ENCODE data around the gene INPP4A.

Gene INPP4A

DNA sequence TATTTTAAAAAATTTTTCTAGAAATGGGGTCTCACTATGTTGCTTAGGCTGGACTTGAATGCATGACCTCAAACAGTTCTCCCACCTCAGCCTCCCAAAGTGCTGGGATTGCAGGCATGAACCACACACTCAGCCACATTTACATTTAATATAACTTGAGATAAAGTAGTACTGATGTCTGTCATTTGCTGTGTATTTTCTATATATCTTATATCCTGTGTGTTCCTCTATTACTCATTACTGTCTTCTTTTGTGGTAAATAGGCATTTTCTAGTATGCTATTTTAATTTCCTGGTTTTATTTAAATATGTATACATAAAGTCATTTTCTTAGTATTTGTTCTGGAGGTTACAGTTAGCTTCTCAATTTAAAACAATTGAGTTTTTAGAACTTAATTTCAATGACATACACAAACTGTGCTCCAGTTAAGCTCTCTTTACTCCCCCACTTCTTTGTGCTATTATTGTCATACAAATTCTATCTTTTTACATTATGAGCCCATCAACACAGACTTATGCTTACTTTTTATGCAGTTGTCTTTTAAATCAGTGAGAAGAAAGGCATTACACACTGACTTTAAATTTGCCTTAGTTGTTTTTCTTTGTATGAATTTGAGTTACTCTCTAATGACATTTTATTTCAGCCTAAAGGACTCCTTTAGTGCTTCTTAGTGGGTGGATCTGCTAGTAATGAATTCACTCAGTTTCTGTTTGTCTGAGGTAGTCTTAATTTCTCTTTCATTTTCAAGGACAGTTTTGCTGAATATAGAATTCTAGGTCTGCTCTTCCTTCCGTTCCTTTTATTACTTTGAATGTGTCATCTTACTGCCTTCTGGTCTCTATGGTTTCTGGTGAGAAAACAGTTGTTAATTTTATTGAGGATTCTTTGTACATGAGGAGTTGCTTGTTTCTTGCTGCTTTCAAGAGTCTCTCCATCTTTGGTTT is 6.2 kb upstream of the INPP4A start:
- Histone ChIP-seq H3K9me3 (ENCODE audit: insufficient read depth, low read depth, low read length) (peaks cover 16% of the 10 kb centered on the region), H3K27ac (ENCODE audit: low read depth, low read length) (no peak overlapping the region), H3K9ac (ENCODE audit: low read depth, low read length) (no peak overlapping the region)

DNA sequence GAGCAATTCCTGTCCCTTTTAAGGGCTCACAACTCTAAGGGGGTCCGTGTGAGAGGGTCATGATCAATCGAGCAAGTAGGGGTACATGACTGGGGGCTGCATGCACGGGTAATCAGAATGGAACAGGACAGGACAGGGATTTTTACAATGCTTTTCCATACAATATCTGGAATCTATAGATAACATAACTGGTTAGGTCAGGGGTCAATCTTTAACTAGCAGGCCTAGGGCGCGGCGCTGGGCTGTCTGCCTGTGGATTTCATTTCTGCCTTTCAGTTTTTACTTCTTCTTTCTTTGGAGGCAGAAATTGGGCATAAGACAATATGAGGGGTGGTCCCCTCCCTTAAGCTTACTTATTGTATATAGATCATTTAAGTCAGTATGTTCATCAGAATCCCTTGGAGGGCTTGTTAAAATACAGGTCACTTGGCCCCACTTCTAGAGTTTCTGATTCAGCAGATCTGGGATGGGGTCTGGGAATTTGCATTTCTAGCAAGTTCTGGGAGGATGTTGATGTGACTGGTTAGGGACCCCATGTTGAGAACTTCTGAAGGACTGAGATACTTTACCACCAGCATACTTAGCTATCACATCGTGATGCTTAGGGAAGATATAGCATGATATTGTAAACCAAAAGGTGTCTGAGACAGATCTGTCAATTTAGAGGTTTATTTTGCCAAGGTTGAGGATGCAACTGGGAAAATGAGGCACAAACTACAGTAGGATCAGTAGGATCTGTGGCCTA is 2.8 kb upstream of the INPP4A start:
- Histone ChIP-seq H3K27ac (ENCODE audit: low read depth, low read length) (peak overlapping the region; percentile 88; the same call in 1 of the 2 replicates), H3K4me1 (ENCODE audit: insufficient read depth, low read length) (peaks cover 51% of the 10 kb centered on the region), H3K36me3 (ENCODE audit: insufficient read depth, low read length) (no peaks in the 10 kb centered on the region), H3K9me3 (ENCODE audit: insufficient read depth, low read depth, low read length) (peaks cover 2% of the 10 kb centered on the region; the same call in 1 of the 2 replicates), H3K4me3 (ENCODE audit: low read length) (no peak overlapping the region), H3K9ac (ENCODE audit: low read depth, low read length) (no peak overlapping the region), H3K27me3 (ENCODE audit: insufficient read depth, low read length) (no peaks in the 10 kb centered on the region)
- WGBS = 84% methylated on average over 7 of the region's 7 CpGs

More for the DNA sequence above, 6.2 kb upstream of the INPP4A start:
- no CpG with 5 or more reads among the region's 1 CpG for WGBS
- Histone ChIP-seq H3K36me3 (ENCODE audit: insufficient read depth, low read length) (no peaks in the 10 kb centered on the region), H3K27me3 (ENCODE audit: insufficient read depth, low read length) (no peaks in the 10 kb centered on the region), H3K4me3 (ENCODE audit: low read length) (no peak overlapping the region), H3K4me1 (ENCODE audit: insufficient read depth, low read length) (peaks cover 32% of the 10 kb centered on the region)

DNA sequence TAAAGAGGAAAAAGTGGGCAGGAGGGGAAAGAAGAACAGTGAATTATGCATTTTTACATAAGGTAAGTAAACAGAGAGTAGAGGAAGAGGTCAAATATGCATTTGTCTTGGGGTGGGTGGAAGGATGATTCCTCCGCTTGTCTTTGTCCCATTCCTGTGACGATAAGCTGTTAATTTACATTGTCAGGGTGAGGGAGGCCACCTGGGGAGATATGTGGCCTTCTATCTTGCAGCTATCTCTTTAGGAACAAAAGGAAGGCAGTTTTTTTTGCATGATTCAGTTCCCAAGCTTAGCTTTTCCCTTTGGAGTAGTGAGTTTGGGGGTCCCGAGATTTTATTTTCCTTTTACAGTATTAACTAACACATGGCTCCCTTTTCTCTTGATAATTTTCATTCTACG is 2.2 kb upstream of the INPP4A start:
- H3K27me3 ChIP-seq (ENCODE audit: insufficient read depth, low read length) = no peaks in the 10 kb centered on the region
- H3K9me3 ChIP-seq (ENCODE audit: insufficient read depth, low read depth, low read length) = peaks cover 2% of the 10 kb centered on the region; the same call in 1 of the 2 replicates
- no peaks in the 10 kb centered on the region for H3K36me3 ChIP-seq (ENCODE audit: insufficient read depth, low read length)
- H3K9ac ChIP-seq (ENCODE audit: low read depth, low read length) = no peak overlapping the region
- 14% methylated on average over 3 of the region's 4 CpGs for WGBS
- H3K27ac ChIP-seq (ENCODE audit: low read depth, low read length) = peak overlapping the region; percentile 88; the same call in 1 of the 2 replicates
- peaks cover 50% of the 10 kb centered on the region for H3K4me1 ChIP-seq (ENCODE audit: insufficient read depth, low read length)
- H3K4me3 ChIP-seq (ENCODE audit: low read length) = no peak overlapping the region

- Histone ChIP-seq H3K4me1 (ENCODE audit: insufficient read depth, low read length) (peaks cover 60% of the 10 kb centered on the region), H3K36me3 (ENCODE audit: insufficient read depth, low read length) (no peaks in the 10 kb centered on the region), H3K9ac (ENCODE audit: low read depth, low read length) (peak overlapping the region; percentile 19), H3K27ac (ENCODE audit: low read depth, low read length) (peak overlapping the region; percentile 51; the same call in 1 of the 2 replicates), H3K9me3 (ENCODE audit: insufficient read depth, low read depth, low read length) (no peaks in the 10 kb centered on the region), H3K27me3 (ENCODE audit: insufficient read depth, low read length) (no peaks in the 10 kb centered on the region), H3K4me3 (ENCODE audit: low read length) (peak overlapping the region; percentile 65)
- whole genome bisulfite sequencing = under 1% methylated on average over 34 of the region's 34 CpGs
Measured at GRCh38 chr2:98445177-98445682, 572 bp downstream of the INPP4A start.

DNA sequence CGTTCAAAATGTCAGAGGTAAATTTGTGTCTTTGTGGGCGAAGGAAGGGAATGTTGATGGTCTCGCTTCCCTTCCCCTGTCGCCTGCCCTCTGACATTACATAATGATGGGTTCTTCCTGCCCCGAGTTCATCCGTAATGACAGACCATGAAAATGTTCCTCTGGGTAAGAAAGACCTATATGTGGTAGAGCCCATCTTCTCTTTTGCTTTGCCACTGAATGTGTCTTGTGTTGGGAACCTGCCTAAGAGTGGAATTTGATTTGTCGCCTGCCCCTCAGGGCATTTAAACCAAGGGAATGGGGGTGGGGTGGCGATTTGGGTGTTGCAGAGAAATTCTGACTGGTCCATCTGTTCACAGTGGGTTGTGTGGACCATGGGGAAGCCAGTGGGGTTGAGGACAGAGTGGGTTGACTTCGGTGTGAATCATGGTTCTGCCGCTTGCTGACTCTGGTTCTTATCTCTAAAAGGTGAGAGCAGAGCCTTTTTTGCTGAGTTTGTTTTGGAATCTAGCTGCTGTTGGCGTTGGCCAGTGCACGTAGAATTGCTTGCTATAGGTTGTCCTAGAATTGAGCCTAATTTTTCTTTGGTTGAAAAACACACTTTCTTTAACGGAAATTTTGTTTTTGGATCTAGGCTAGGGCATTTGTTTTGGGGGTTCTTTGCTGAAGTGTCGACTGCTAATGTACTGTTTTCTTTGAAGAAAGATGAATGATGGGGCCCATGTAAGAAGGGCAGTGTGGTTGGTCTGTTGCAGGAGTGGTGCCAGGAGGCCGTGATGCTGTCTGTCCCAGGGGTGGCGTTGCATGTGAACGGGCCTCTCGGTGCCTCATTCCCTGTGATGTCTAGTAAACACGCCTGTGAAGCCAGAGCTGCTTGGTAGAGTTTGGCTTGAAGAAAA is 1.3 kb downstream of the INPP4A start:
- 37% methylated on average over 19 of the region's 19 CpGs for WGBS
- Histone ChIP-seq H3K4me3 (ENCODE audit: low read length) (peak overlapping the region; percentile 65), H3K4me1 (ENCODE audit: insufficient read depth, low read length) (peaks cover 61% of the 10 kb centered on the region), H3K36me3 (ENCODE audit: insufficient read depth, low read length) (no peaks in the 10 kb centered on the region), H3K27ac (ENCODE audit: low read depth, low read length) (no peak overlapping the region), H3K9me3 (ENCODE audit: insufficient read depth, low read depth, low read length) (no peaks in the 10 kb centered on the region), H3K27me3 (ENCODE audit: insufficient read depth, low read length) (no peaks in the 10 kb centered on the region), H3K9ac (ENCODE audit: low read depth, low read length) (peak overlapping the region; percentile 19)

GRCh38 chr2:98446850-98447249 is 2.2 kb downstream of the INPP4A start:
- Histone ChIP-seq H3K4me3 (ENCODE audit: low read length) (no peak overlapping the region), H3K27ac (ENCODE audit: low read depth, low read length) (no peak overlapping the region), H3K27me3 (ENCODE audit: insufficient read depth, low read length) (no peaks in the 10 kb centered on the region), H3K36me3 (ENCODE audit: insufficient read depth, low read length) (no peaks in the 10 kb centered on the region), H3K4me1 (ENCODE audit: insufficient read depth, low read length) (peaks cover 60% of the 10 kb centered on the region), H3K9me3 (ENCODE audit: insufficient read depth, low read depth, low read length) (no peaks in the 10 kb centered on the region), H3K9ac (ENCODE audit: low read depth, low read length) (no peak overlapping the region)
- WGBS = 72% methylated on average over 6 of the region's 6 CpGs

DNA sequence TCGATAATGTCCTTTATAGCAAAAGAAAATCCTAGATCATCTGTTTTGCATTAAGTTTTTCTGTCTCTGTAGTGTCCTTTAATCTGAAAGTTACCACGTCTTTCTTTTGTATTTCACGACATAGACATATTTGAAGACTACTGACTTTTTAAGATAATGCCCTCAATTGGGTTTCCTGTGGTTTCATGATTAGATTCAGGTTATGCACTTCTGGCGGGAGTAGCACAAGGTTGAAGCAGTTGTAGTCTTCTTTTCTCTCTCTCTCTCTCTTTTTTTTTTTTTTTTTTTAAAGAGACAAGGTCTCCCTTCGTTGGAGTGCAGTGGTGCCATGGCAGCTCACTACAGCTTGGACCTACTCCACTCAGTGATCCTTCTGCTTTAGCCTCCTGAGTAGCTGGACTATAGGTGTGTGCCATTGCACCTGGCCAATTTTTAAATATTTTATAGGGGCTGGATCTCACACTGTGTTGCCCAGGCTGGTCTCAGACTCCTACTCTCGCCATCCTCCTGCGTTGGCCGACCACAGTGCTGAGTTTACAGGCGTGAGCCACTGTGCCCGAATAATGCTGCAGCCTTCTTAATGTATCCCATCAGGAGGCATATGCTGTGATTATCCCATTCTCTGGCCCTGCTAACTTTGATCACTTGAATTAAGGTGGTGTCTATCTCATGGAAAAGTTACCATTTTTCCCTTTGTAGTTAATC is 3.9 kb downstream of the INPP4A start:
- Histone ChIP-seq H3K9me3 (ENCODE audit: insufficient read depth, low read depth, low read length) (no peaks in the 10 kb centered on the region), H3K9ac (ENCODE audit: low read depth, low read length) (no peak overlapping the region), H3K36me3 (ENCODE audit: insufficient read depth, low read length) (no peaks in the 10 kb centered on the region), H3K4me3 (ENCODE audit: low read length) (no peak overlapping the region), H3K27me3 (ENCODE audit: insufficient read depth, low read length) (no peaks in the 10 kb centered on the region), H3K4me1 (ENCODE audit: insufficient read depth, low read length) (peaks cover 55% of the 10 kb centered on the region), H3K27ac (ENCODE audit: low read depth, low read length) (no peak overlapping the region)
- 81% methylated on average over 9 of the region's 10 CpGs for WGBS

DNA sequence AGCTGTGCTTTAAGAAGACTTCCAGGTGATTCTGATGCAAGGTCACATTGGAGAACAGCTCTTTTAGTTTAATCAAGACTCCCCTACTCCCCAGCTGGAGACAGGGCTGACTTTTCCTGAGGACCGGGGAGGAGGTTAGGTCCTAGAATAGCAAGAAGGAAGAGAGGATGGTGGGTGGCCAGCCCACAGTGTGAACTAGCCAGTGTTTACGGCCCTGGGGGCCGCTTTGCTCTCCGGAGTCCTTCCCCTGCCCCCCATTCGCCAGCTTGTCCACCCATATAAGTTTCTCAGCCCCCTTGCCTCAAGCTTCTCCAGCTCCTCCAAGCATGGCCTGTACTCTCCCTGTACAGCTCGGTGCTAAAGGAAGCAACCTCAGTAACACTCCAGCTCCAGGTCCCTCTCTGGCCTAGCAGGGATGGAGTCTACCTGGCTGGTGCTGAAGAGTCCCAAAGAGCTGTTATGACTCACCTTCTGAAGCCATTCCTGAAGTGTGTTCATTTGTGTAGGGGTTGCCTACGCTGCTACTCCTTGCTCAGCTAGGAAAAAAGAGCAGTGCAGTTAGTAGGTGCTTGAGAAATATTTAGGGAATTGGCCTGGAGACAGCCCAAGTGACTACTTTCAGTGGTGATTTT is 7.9 kb downstream of the INPP4A start:
- Histone ChIP-seq H3K4me1 (ENCODE audit: insufficient read depth, low read length) (peaks cover 44% of the 10 kb centered on the region), H3K9ac (ENCODE audit: low read depth, low read length) (no peak overlapping the region), H3K27me3 (ENCODE audit: insufficient read depth, low read length) (no peaks in the 10 kb centered on the region), H3K9me3 (ENCODE audit: insufficient read depth, low read depth, low read length) (no peaks in the 10 kb centered on the region), H3K36me3 (ENCODE audit: insufficient read depth, low read length) (peaks cover 5% of the 10 kb centered on the region), H3K27ac (ENCODE audit: low read depth, low read length) (no peak overlapping the region), H3K4me3 (ENCODE audit: low read length) (no peak overlapping the region)
- 90% methylated on average over 7 of the region's 7 CpGs for WGBS

DNA sequence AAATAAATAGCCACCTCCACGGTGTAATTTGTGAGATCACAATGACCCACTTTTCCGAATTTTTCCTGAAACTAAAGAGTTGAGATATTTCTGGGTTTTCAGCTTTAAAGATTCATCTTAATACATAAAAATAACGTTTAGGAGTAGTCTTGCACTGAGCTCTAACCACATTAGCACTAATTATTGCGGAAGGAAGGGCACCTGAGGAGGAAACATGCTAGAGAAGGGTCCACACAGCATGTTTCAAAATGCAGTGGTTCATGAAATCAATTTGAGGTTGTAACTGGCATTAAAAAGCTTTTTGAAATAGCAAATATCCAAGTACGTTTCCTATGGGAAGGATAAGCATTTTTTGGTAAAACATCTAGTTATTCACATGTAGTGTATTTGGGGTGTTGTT is 8.4 kb downstream of the INPP4A start:
- H3K9me3 ChIP-seq (ENCODE audit: insufficient read depth, low read depth, low read length) = no peaks in the 10 kb centered on the region
- H3K36me3 ChIP-seq (ENCODE audit: insufficient read depth, low read length) = peaks cover 5% of the 10 kb centered on the region
- no peak overlapping the region for H3K4me3 ChIP-seq (ENCODE audit: low read length)
- H3K27me3 ChIP-seq (ENCODE audit: insufficient read depth, low read length) = no peaks in the 10 kb centered on the region
- H3K4me1 ChIP-seq (ENCODE audit: insufficient read depth, low read length) = peaks cover 44% of the 10 kb centered on the region
- WGBS = 91% methylated on average over 5 of the region's 5 CpGs
- H3K9ac ChIP-seq (ENCODE audit: low read depth, low read length) = no peak overlapping the region
- no peak overlapping the region; the same call in 1 of the 2 replicates for H3K27ac ChIP-seq (ENCODE audit: low read depth, low read length)

DNA sequence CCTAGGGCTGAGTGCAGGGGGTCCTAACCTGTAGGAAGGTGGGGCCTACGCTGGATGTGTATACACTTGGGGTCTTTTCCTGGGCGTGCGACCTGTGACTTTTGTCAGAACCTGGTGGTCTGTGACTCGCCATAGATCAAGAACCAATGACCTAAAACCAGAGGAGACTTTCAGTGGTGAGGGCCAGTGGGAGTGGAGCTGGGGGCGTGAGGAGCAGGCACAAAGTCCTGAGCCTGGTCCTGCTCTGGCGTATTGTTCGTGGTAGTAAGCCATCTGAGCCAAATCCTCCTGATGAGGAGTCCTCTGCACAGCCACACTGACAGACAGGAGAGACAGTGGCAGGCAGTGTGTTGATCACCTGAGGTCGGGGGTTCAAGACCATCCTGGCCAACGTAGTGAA is 8.9 kb downstream of the INPP4A start:
- Histone ChIP-seq H3K9ac (ENCODE audit: low read depth, low read length) (no peak overlapping the region), H3K4me1 (ENCODE audit: insufficient read depth, low read length) (peaks cover 40% of the 10 kb centered on the region), H3K36me3 (ENCODE audit: insufficient read depth, low read length) (peaks cover 5% of the 10 kb centered on the region), H3K4me3 (ENCODE audit: low read length) (no peak overlapping the region), H3K27ac (ENCODE audit: low read depth, low read length) (peak overlapping the region; percentile 61; the same call in 1 of the 2 replicates), H3K9me3 (ENCODE audit: insufficient read depth, low read depth, low read length) (no peaks in the 10 kb centered on the region), H3K27me3 (ENCODE audit: insufficient read depth, low read length) (no peaks in the 10 kb centered on the region)
- 93% methylated on average over 9 of the region's 9 CpGs for WGBS

Measured in HUES64 (cell line).